HG03108 (cell line): ENCODE data around the gene ANKRD9.
"Not testable (repeated sequence)": the region's sequence is repeated elsewhere in the genome, so short reads cannot be mapped to it uniquely, and the experiment has no call there.

Experiments
- ATAC-seq: cut with Tn5 transposase; IDR thresholded peaks from one replicate; pipeline ENCODE4 v1.9.1; 2021; ENCODE audit warnings: moderate library complexity; ENCODE audit not compliant: unreplicated experiment

The ANKRD9 gene

GRCh38 chr14:102509746-102510615 is at the start of gene ANKRD9:
ANKRD9 (minus strand) TSS chr14:102509776; CDS start chr14:102507889, 1,887 bp downstream.
- peak; percentile 70 for ATAC-seq

- ATAC-seq, result no peak
Observed at GRCh38 chr14:102558556-102558955, 49.0 kb upstream of the ANKRD9 start.

- ATAC-seq, result no peak
Observed at GRCh38 chr14:102557434-102558226, 48.1 kb upstream of the ANKRD9 start.

- ATAC-seq, result no peak
Observed at GRCh38 chr14:102556098-102556677, 46.6 kb upstream of the ANKRD9 start.

GRCh38 chr14:102554821-102555819 is 45.5 kb upstream of the ANKRD9 start:
- no peak for ATAC-seq

- no peak for ATAC-seq
Observed at GRCh38 chr14:102551995-102552705, 42.6 kb upstream of the ANKRD9 start.

GRCh38 chr14:102550927-102551401 is 41.4 kb upstream of the ANKRD9 start:
- not testable (repeated sequence) for ATAC-seq

GRCh38 chr14:102548616-102549240 is 39.2 kb upstream of the ANKRD9 start:
- ATAC-seq, result no peak

- ATAC-seq, result no peak
Observed at GRCh38 chr14:102545461-102546265, 36.1 kb upstream of the ANKRD9 start.

GRCh38 chr14:102544747-102545460 is 35.3 kb upstream of the ANKRD9 start:
- no peak for ATAC-seq

GRCh38 chr14:102544046-102544746 is 34.6 kb upstream of the ANKRD9 start:
- no peak for ATAC-seq

GRCh38 chr14:102541771-102542170 is 32.2 kb upstream of the ANKRD9 start:
- ATAC-seq, result no peak

- ATAC-seq, result not testable (repeated sequence)
Observed at GRCh38 chr14:102541029-102541491, 31.5 kb upstream of the ANKRD9 start.

- ATAC-seq, result no peak
Observed at GRCh38 chr14:102540315-102541028, 30.9 kb upstream of the ANKRD9 start.

- ATAC-seq, result no peak
Observed at GRCh38 chr14:102539544-102540314, 30.2 kb upstream of the ANKRD9 start.
